Activated B cell treated with CpG ODN at 0.5 μM for 24 hours (primary cell): ENCODE data around the gene IPCEF1. TPM values are rescaled to one million over a fixed set of nuclear protein-coding genes. Genes with fewer than 3 reads are reported as not detected.

Source experiments
- ATAC-seq: fragments of 200-7000 bp; cut with Tn5 transposase; one replicate; pipeline ENCODE4 v1.10.0; 2021; ENCODE audit warnings: low read depth, mild to moderate bottlenecking, moderate library complexity
- CTCF ChIA-PET: fragments of 350-600 bp; sonication (Branson Sonifier 250); formaldehyde crosslinking; loops from one replicate; lab custom pipeline; 2021; ENCODE audit warnings: antibody characterized with exemption; lab: Charles Lee
- POLR2A ChIA-PET: fragments of 350-600 bp; sonication (Branson Sonifier 250); formaldehyde crosslinking; loops from one replicate; lab custom pipeline; 2021; ENCODE audit warnings: antibody characterized with exemption; lab: Charles Lee
- DNase-seq: peaks from one replicate; pipeline ENCODE4 v3.0.0; 2022
- H3K27ac Mint-ChIP-seq: one replicate; pipeline ENCODE4 v1.8.0; 2020; ENCODE audit warnings: mixed read lengths
- H3K27me3 Mint-ChIP-seq: one replicate; pipeline ENCODE4 v1.8.0; 2021; ENCODE audit warnings: mixed read lengths
- H3K36me3 Mint-ChIP-seq: one replicate; pipeline ENCODE4 v1.8.0; 2021; ENCODE audit warnings: low read depth, mixed read lengths
- H3K4me1 Mint-ChIP-seq: one replicate; pipeline ENCODE4 v1.8.0; 2021; ENCODE audit warnings: mixed read lengths
- H3K4me3 Mint-ChIP-seq: one replicate; pipeline ENCODE4 v1.8.0; 2020; ENCODE audit warnings: mild to moderate bottlenecking, mixed read lengths
- H3K9me3 Mint-ChIP-seq: one replicate; pipeline ENCODE4 v1.8.0; 2020; ENCODE audit warnings: mixed read lengths
- intact Hi-C: fragments of 100-400 bp; cut with micrococcal nuclease; formaldehyde crosslinking; loops from one replicate; pipeline ENCODE4 v1.15.1; 2024
- total RNA-seq: library from RNA; stranded (reverse); gene quantifications from 2 replicates; pipeline ENCODE4 v1.2.3, GENCODE V29; 2022
- TF ChIP-seq, protein P1 (sequence below): fragments of 200-600 bp; IDR thresholded peaks from one replicate; pipeline ENCODE4 v1.8.0; 2022; ENCODE audit warnings: antibody characterized with exemption, mild to moderate bottlenecking

Gene IPCEF1
- total RNA-seq, 1 donor from 2014 or later = 2.1 TPM

- ChIA-PET CTCF (no interaction called here), POLR2A (no interaction called here)
- TF ChIP-seq, protein P1, sequence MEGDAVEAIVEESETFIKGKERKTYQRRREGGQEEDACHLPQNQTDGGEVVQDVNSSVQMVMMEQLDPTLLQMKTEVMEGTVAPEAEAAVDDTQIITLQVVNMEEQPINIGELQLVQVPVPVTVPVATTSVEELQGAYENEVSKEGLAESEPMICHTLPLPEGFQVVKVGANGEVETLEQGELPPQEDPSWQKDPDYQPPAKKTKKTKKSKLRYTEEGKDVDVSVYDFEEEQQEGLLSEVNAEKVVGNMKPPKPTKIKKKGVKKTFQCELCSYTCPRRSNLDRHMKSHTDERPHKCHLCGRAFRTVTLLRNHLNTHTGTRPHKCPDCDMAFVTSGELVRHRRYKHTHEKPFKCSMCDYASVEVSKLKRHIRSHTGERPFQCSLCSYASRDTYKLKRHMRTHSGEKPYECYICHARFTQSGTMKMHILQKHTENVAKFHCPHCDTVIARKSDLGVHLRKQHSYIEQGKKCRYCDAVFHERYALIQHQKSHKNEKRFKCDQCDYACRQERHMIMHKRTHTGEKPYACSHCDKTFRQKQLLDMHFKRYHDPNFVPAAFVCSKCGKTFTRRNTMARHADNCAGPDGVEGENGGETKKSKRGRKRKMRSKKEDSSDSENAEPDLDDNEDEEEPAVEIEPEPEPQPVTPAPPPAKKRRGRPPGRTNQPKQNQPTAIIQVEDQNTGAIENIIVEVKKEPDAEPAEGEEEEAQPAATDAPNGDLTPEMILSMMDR = no peak
- intact Hi-C loops = no loop called here
- H3K36me3 Mint-ChIP-seq = no peaks in the 10 kb centered on the region
- H3K4me1 Mint-ChIP-seq = peaks cover 22% of the 10 kb centered on the region
- DNase-seq (no peak), ATAC-seq (no peak)
- no peak overlapping the region for H3K27ac Mint-ChIP-seq
- peaks cover 15% of the 10 kb centered on the region for H3K9me3 Mint-ChIP-seq
- H3K4me3 Mint-ChIP-seq = no peak overlapping the region
- peaks cover 8% of the 10 kb centered on the region for H3K27me3 Mint-ChIP-seq
Measured at GRCh38 chr6:154257067-154257466, 99.5 kb downstream of the IPCEF1 start.

GRCh38 chr6:154252678-154253077 lies 103.9 kb downstream of the IPCEF1 start:
- H3K27me3 Mint-ChIP-seq = peaks cover 3% of the 10 kb centered on the region
- H3K9me3 Mint-ChIP-seq = peaks cover 15% of the 10 kb centered on the region
- no peak for DNase-seq
- POLR2A ChIA-PET = no interaction called here
- no peak overlapping the region for H3K27ac Mint-ChIP-seq
- no peak for ATAC-seq
- intact Hi-C loops = no loop called here
- H3K36me3 Mint-ChIP-seq = no peaks in the 10 kb centered on the region
- H3K4me3 Mint-ChIP-seq = no peak overlapping the region
- TF ChIP-seq, protein P1 = no peak
- H3K4me1 Mint-ChIP-seq = peaks cover 22% of the 10 kb centered on the region
- CTCF ChIA-PET = no interaction called here

DNA sequence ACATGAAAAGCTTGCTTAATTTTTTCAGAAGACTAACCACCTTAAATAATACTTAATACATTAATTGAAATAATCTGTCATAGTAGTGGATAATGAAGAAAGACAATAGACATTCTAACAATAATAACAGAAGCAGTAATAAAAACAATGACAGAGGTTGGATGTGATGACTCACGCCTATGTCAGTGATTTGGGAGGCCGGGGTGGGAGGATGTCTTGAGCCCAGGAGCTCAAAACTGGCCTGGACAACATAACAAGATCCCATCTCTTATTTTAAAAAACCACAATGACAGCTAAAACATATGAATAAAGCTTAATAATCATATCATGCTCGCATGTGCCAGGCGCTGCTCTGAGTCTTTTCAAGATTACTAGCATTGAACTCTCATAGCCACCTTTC lies 105.5 kb downstream of the IPCEF1 start:
- peaks cover 7% of the 10 kb centered on the region for H3K27me3 Mint-ChIP-seq
- TF ChIP-seq, protein P1 = no peak
- intact Hi-C loops = no loop called here
- DNase-seq (no peak), ATAC-seq (no peak)
- H3K9me3 Mint-ChIP-seq = peaks cover 15% of the 10 kb centered on the region
- ChIA-PET CTCF (no interaction called here), POLR2A (no interaction called here)
- no peak overlapping the region for H3K27ac Mint-ChIP-seq
- H3K4me1 Mint-ChIP-seq = peaks cover 21% of the 10 kb centered on the region
- no peaks in the 10 kb centered on the region for H3K36me3 Mint-ChIP-seq
- H3K4me3 Mint-ChIP-seq = no peak overlapping the region

DNA sequence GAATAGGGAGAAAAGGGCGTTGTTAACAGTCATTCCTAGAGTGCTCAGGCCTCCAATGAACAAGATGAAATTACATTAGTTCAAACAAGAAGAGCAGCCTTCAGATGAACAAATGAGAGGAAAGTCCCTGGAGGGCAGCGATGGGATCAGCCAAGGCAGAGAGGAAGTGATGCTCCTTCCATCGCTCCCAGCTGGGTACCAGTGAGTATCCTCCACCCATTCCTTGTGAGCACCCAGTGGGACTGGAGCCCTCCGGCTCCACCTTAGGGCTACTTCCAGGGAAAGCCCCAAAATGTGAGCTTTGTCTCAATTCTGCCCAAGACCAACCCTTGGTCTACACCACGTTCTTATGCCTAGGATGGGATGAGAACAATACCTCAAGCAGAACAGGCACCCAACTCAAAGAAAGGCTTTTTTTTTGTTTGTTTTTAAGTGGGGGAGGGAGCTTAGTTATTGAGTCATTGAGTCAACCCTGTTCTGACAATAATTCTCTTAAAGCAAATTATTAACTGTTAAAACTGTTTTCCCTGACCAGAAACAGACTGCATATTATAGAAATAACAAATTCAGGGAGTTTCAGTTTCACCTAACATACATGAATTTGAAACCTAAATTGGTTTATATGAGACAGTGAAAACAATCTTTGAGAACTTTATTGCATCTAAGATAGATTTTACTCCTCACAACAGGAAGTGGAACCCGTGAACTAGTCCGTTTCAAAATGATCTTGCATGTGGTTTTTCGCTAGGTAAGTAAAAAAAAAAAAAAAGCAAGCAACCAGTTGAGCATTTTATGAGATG lies 106.9 kb downstream of the IPCEF1 start:
- TF ChIP-seq, protein P1 = no peak
- H3K27me3 Mint-ChIP-seq = peaks cover 10% of the 10 kb centered on the region
- H3K9me3 Mint-ChIP-seq = peaks cover 5% of the 10 kb centered on the region
- intact Hi-C loops = no loop called here
- ChIA-PET CTCF (no interaction called here), POLR2A (no interaction called here)
- no peaks in the 10 kb centered on the region for H3K36me3 Mint-ChIP-seq
- peaks cover 21% of the 10 kb centered on the region for H3K4me1 Mint-ChIP-seq
- peak overlapping the region; percentile 8 for H3K4me3 Mint-ChIP-seq
- no peak overlapping the region for H3K27ac Mint-ChIP-seq
- DNase-seq (no peak), ATAC-seq (peak; percentile 57)

GRCh38 chr6:154247119-154247861 lies 109.3 kb downstream of the IPCEF1 start:
- ATAC-seq (no peak), DNase-seq (no peak)
- intact Hi-C loops = no loop called here
- no peaks in the 10 kb centered on the region for H3K36me3 Mint-ChIP-seq
- TF ChIP-seq, protein P1 = no peak
- H3K27me3 Mint-ChIP-seq = peaks cover 10% of the 10 kb centered on the region
- H3K4me1 Mint-ChIP-seq = peaks cover 21% of the 10 kb centered on the region
- H3K9me3 Mint-ChIP-seq = no peaks in the 10 kb centered on the region
- H3K27ac Mint-ChIP-seq = no peak overlapping the region
- CTCF ChIA-PET = interaction anchor here (1.0 kb wide), 1 partner anchor 13 kb away, joined by 3 read pairs; no protein-coding TSS in a partner anchor
- POLR2A ChIA-PET = no interaction called here
- H3K4me3 Mint-ChIP-seq = no peak overlapping the region
